Forelimb muscle (tissue), 1 donor: ENCODE results near the gene ATXN7L3. TPM values are rescaled to one million over a fixed set of nuclear protein-coding genes. Genes with fewer than 3 reads are reported as not detected.
A peak's percentile ranks its signal among the peaks of the same experiment; 100 is the strongest.

ENCODE experiments used
- DNase-seq: peaks from one replicate; pipeline ENCODE4 v3.0.0-alpha.2; 2013; ENCODE audit warnings: low read depth
- polyA plus RNA-seq: library from polyadenylated mRNA; unstranded; fragments of 120-200 nt; gene quantifications from one replicate; pipeline ENCODE4 v1.2.1, GENCODE V29; 2013; ENCODE audit not compliant: insufficient read length

ATXN7L3 gene
- polyA plus RNA-seq, 1 donor: 54.2 TPM

DNA sequence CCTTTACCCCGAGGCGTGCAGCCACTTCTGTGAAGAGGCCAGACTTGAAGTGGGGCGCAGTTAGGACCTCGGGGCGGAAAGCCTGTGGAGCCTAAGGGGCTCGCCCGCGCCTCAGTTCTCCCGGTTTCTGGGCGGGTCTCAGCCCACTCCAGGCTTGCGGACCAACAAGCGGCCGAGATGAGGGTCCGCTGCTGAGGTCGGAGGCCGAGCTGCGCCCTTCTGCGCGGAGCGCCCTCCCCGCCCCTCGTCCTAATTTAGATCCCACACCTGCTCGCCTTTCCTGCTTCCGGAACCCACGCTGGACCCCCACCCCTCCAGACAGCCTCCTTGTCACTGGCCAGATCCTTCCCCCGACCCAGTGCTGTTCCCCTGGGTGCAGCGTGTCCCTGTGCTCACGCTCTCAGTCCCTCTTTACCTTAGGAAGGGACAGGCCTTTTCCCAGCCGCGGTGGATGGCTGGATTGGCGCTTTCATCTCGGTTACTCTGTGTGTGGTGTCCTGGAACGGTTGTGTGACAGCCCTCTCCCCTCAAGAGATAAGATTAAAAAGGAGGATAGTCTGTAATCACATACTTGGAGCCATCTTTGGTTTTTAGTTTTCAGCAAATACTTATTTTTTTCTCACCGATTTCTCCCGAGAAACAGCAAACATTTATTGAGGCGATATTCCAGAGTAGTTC lies 933 bp upstream of the ATXN7L3 start:
- no peak for DNase-seq

DNA sequence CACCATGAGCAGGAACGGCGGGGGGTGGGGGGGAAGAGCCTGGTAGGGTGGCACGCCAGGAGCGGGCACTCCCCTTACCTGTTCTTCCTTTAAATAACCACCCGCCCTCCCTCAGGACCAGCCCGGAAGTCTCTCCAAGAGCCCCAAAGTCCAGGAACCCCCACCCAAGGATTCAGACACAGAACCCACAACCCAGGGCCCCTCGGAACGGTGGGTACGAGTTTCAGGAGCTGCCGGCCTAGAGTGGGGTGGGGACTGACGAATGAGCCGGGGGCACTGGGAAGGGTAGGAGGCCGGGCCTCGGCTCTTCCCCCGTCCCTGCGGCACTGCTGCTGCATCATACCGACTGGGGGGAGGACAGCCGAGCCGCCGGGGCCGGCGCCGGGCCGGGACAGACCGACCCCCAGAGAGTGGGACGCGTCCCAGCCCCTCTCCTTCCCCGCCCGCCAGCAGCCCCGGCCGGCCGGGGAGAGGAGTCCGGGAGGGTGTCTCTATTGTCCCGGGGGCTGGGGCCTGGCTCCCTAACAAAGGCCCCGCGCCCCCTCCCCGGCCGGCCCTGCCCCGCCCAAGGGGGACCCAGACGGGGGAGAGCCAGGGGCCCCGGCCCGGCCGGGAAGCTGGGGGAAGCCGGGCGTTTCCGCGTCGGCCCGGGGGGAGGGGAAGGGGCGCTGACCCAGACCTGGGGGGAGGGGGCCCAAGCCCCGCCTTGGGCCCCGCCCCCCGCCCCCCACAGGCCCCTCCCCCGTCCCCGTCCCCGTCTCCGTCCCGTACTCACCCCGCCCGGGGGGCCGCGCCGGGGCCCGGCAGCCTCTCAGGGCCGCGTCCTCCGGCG lies 747 bp downstream of the ATXN7L3 start:
- no peak for DNase-seq

DNA sequence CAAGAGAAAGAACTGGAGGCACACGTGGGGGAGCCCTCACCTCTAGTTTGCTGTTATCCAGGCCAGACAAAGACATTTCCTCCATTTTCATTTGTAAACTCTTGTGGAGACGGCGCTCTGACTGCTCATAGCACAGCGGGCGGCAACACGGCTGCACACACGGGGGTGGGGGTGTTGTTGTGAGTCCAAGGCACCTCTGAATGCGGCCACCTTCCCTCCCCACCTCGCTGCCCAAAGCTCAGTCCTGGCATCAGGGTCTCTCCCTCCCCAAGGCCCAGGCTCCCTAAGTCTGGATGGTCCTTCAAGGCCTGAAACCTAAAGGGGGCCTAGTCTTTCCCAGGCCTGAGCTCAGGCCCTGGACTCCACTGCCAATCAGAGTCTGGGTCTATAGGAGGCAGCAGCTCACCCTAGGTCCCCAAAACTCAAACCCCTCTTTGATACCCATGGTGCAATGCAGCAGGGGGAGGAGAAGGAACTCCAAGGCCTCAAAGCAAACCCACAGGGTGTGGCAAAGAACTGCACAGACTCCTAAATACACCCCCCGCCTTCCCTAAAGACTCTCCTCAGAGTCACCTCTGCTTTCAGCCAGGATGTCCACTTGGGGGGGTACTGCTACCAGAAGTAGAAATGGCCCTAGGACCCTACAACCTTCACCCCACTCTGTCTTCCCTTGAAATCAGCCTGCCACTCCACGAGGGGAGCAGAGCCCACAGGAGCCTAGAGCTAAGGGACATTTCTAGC lies 1.5 kb downstream of the ATXN7L3 start:
- DNase-seq: no peak

DNA sequence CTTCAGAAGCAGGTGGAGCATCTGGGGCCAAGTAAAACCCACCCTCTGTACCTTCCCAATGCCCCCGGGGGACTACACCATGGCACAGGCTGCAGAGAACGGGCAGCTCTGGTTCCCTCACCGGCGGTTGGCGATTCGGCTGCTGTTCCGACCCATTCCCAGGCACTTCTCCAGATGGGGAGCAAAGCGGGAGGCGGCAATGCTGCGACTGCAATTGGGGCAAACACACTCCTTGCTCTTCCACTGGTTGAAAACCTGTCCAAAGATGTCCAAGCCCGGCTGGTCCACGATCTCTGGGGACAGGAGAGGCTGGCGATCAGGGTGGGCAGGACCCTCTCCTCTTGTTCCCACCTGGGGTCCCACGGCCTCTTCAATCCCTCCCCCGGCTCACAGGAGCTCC lies 2.6 kb downstream of the ATXN7L3 start:
- DNase-seq: no peak

DNA sequence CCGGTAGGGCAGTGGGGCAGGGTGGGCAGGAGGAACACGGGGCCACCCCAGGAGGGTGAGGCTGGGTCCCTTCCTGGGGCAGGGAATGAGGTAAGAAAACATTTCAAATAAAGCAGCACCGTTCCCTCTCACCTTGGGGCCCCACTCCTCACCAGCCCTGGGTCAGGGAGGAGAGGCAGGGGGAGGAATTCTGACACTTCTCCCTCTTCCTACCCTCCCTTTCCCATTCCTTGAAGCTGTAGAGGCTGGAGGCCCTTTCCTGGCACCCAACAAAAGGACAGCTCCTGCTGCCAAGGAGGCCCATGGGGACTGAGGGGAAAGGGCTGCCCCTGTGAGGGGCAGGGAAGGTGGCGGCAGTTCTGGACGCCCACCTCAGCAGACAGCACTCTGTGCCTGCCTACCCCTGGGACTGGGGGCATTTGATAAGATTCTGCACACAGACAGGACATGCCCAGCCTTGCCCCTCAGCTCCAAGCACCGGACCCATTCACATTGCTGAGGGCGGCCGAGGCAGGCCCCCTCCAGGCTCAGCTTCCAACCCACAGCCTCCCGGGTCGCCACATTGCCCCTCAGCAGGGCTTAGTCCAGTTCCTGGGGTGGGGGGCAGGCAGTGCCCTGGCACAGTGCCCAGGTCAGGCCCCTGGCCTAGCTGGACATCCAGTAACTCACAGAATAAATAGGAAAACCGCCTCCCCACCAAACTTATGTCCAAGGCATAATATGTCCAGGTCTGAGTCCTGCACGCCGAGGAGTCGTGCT lies 6.2 kb downstream of the ATXN7L3 start:
- no peak for DNase-seq

DNA sequence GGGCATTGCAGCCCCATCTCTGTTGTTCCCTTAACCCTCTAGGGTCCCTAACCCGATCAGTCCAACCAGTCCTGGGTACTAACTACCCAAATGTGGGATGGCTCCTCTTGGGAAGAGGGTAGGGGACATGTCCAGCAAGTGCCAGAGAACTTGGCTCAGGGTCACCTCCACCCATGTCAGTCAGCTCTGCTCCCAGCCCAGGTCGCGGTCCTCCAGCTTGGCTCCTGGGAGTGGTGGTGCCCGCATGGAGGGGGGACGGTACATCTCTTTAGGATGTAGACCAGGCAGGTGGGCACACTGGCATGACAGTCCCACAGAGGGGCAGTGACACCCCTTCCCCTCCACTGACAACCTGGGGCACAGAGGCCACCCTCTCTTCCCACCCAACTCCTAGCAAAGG lies 6.9 kb downstream of the ATXN7L3 start:
- no peak for DNase-seq

DNA sequence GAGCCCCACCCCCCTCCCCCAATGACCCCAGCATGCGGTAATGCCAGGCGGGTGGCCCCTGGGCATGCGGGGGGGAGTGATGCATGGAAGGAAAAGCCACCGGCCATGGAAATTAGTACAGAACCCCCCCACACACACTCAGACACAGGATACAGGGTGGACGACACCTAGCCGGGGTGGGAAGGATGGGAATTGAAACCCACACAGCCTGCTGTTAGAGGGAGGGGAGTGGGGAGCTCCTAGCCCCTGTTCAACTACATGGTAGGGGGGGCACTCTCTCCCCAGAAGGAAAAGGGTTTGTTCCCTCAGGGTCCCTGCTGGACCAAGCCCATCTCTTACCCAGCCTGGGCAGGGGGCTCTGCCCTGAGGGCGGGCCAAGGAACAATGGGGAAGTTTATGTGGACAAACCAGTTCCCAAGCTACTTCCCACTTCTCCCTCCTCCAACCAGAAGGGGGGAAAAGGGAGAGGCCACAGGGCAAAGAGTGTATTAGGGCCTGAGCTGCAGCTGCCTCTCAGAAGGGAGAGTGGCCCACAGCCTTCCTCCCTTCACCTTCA lies 7.7 kb downstream of the ATXN7L3 start:
- no peak for DNase-seq

DNA sequence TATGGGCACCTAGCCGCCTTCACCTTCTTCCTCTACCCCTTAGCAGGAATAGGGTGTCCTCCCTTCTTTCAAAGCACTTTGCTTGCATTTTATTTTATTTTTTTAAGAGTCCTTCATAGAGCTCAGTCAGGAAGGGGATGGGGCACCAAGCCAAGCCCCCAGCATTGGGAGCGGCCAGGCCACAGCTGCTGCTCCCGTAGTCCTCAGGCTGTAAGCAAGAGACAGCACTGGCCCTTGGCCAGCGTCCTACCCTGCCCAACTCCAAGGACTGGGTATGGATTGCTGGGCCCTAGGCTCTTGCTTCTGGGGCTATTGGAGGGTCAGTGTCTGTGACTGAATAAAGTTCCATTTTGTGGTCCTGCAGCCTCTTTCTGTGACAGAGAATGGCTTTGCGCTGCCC lies 8.3 kb downstream of the ATXN7L3 start:
- no peak for DNase-seq

DNA sequence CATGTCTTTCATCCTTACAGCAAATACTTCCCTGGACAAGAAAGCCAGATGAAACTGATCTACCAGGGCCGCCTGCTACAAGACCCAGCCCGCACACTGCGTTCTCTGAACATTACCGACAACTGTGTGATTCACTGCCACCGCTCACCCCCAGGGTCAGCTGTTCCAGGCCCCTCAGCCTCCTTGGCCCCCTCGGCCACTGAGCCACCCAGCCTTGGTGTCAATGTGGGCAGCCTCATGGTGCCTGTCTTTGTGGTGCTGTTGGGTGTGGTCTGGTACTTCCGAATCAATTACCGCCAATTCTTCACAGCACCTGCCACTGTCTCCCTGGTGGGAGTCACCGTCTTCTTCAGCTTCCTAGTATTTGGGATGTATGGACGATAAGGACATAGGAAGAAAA lies 9.2 kb downstream of the ATXN7L3 start:
- no peak for DNase-seq

DNA sequence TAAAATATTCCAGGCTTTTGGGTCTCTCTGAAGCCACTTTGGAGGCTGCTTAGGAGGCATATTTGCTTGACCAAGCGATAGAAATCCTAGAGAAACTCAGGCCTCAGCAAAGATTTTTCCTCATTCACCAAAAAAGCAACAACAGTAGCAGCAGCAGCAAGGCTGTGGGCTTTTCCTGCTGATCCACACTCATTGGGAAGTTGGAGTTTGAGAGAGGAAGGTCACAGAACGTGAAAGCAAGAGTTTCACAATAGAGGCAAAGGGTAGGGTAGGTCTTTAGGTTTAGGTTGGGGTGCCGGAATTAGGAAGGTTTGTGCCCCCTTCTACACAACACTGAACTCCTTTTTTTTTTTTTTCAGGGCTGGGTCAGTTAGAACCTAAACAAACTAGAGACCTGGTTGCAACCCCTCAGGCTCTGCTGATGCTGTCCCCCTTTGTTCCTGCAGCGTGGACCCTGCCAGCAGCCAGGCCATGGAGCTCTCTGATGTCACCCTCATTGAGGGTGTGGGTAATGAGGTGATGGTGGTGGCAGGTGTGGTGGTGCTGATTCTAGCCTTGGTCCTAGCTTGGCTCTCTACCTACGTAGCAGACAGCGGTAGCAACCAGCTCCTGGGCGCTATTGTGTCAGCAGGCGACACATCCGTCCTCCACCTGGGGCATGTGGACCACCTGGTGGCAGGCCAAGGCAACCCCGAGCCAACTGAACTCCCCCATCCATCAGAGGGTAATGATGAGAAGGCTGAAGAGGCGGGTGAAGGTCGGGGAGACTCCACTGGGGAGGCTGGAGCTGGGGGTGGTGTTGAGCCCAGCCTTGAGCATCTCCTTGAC lies 10.9 kb downstream of the ATXN7L3 start:
- no peak for DNase-seq

DNA sequence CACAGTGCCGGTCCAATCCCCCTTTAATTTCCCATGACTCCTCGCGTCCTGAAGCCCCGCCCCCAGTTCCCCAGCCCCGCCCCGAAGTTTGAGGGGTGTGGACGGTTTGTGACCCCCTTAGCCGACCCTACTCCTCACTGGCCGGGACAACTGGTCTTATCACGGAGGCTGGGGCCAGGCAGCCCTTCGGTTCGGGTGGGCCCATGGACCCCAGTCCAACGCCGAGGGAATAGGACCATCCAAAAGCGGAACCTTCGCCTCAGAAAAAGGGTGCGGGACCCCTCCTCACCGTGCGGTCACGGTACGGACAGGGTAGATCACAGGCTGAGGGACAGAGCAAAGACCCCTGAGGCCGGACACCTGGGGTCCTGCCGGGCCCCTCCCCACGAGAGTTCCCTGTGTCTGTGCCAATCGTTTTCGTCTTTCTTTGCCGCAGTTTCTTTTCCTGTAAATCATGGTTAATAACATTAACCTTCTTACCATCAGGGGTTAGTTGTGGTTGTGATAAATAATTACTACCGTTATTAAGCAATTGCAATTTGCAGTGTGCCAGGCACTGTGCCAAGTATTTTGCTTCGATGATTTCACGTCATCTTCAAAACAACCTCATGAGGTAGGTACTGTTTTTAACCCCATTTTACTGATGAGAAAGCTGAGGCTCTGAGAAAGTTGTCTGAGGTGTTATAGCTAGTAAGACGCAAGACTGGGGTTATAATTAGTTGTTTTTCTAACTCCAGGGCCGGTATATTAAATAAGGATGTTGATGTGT lies 12.4 kb downstream of the ATXN7L3 start:
- no peak for DNase-seq

DNA sequence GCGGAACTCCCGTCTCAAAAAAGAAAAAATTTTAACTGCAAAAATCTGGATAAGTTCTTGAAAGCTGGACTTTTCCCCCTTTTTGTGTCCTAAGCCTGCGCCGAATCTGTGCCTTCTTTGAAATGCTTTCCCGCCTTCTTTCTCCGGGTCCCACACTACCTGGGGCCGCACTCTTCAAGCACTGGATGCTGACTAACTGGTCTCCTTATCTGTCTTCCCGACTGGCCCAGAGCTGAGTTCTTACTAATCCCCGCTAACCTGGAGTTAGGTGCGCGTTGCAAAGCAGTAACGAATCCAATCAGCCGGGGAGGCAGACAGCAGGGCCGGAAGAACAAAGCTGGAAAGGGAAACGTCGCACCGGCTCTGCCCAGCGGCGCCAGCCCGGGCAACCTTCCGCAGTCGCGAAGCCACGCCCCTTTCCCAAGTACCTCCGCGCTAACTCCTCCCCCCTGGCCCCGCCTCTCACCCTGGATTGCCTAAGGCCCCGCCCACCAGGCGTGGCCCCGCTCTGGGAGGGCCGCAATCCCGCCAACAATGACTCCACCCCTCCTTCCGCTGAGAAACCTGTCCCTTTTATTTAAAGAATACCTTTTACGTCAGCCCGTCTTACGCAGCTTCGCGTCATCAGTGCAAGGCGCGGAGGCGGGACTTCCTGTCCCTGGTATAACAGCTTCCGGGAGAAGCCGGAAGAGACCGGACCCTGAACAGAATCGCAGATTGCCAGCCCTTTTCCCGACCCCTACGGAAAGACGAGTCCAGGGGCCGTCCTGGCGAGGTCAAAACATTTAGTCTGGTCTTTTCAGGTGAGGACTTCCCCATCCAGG lies 13.2 kb downstream of the ATXN7L3 start, which contains the start of gene TMUB2:
TMUB2 (plus strand) TSS at position 666 of the 824 bp plus-strand sequence. CDS start 737 bp downstream, outside the sequence.
- peak; percentile 98 for DNase-seq

DNA sequence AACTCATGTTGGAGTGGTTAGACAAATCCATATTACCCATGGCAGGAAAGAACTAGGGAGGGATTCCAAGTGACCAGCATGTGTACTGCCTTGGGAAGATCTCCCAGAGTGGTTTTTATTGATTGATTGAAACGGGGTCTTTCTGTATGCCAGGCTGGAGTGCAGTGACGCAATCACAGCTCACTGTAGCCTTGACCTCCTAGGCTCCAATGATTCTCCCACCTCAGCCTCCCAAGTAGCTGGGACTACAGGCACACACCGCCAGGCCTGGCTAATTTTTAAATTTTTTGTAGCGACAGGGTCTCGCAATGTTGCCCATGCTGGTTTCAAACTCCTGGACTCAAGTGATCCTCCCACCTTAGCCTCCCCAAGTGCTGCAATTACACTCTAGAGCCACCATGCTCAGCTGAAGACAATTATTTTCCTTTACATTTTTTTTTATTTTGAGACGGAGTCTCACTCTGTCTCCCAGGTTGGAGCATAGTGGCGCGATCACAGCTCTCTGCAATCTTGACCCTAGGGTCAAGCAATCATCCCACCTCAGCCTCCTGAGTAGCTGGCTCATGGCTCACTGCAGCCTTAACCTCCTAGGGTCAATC lies 15.4 kb downstream of the ATXN7L3 start:
- DNase-seq: no peak

DNA sequence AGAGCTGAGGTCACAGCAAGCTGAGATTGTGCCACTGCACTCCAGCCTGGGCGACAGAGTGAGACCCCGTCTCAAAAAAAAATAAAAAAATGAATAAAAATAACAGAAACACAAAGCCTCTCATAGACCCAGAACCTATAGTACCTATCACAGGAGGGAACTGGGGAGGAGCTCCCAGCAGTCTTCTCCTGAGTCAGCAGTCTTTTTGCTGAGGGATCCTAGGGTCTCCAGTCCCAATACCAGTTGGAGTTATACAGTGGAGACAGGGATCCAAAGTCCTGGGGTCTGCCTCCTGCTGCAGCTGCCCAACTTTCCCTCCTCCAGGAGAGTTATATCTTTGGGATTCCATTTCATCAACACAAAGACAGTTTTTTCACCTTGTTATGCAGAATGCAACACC lies 16.7 kb downstream of the ATXN7L3 start:
- DNase-seq: no peak

DNA sequence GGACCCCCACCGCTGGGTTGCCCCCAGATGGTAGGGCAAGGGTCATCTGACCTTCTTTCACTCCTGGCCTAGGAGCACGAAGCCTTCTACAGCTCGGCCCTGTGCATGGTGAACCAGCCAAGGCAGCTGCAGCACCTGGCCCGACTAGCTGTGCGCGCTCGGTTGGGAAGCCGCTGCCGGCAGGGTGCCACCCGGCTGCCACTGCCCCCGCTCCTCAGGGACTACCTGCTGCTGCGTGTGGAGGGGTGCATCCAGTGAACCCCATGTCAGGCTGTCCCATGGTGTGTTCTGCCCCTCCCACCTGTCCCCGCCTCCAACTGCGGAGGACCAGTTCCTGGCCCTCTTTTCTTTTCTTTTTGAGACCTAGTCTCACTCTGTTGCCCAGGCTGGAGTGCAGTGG lies 21.6 kb downstream of the ATXN7L3 start:
- no peak for DNase-seq

DNA sequence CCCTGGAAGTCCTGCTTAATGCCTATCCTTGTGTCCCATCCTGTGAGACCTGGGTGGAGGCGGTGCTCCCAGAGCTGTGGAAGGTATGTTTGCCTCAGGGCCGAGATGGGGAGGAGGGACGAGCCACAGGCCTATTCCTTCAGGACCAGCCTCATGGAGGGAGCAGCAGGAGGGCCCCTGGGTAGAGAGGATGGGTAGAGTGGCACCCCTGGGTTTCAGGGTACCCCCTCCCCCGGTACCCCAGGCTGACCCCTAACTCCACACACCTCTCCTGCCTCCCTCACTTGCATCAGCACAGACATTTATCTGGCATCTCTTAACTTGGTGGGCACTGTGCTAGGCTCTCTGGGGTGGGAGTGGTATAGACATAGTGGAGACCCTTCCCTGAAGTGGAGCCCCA lies 22.0 kb downstream of the ATXN7L3 start:
- DNase-seq: no peak

DNA sequence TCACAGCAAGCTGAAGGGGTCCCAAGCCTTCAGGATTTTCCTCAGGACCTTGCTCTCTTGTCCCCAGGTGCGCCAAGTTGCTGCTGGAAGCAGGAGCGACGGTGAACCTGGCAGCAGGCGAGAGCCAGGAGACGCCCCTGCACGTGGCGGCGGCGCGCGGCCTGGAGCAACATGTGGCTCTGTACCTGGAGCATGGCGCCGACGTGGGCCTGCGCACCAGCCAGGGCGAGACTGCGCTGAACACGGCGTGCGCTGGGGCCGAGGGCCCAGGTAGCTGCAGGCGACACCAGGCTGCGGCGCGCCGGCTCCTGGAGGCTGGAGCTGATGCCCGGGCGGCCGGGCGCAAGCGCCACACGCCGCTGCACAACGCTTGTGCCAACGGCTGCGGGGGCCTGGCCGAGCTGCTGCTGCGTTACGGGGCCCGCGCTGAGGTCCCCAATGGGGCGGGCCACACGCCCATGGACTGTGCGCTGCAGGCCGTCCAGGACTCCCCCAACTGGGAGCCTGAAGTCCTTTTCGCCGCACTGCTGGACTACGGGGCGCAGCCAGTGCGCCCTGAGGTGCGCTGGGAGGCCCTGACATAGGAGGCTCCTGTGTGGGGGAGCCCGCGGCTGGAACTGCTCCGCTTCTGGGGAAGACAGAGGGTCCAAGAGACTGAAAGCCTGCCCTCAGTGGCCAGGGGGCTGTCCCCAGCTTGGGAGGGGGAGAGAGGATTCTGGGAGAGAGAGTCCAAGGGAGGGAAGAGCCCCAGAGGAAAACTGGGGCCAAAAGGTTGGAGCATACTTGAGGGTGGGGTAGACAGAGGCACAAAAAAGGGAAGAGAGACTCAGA lies 22.8 kb downstream of the ATXN7L3 start:
- no peak for DNase-seq

DNA sequence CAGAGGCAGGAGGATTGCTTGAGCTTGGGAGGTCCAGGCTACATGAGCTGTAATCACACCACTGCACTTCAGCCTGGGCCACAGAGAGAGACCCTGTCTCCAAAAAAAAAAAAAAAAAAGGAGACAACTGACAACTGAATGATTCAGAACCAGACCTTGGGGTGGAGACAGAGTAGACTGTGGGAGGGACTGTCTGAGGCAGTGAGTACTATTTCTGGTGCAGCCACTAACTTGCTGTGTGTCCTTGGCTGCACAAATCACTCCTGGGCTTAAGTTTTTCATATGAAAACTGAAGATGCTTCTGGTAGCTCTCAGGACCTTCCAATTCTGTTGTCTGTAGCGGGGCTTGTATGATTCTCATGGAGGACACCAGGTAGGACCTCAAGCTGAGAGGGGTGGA lies 23.4 kb downstream of the ATXN7L3 start:
- DNase-seq: no peak
